MM.1S (cell line): ENCODE measurements around the gene CREB3L2.

Source experiments
- DNase-seq: peaks from one replicate; pipeline ENCODE4 v3.0.0-alpha.2; 2015
- H2AFZ ChIP-seq: fragments of 300-600 bp; sonication (generic); 2 replicates; pipeline ENCODE4 v1.6.0; 2016; ENCODE audit warnings: antibody characterized with exemption, low read length
- H3F3A ChIP-seq: fragments of 300-600 bp; sonication (generic); 2 replicates; pipeline ENCODE4 v1.6.1; 2016; ENCODE audit warnings: mild to moderate bottlenecking, antibody characterized with exemption, low read length, moderate library complexity, mixed read lengths; ENCODE audit not compliant: insufficient read depth
- H3K27ac ChIP-seq: fragments of 300-600 bp; sonication (generic); 2 replicates; pipeline ENCODE4 v1.5.1; 2016; ENCODE audit warnings: mild to moderate bottlenecking, low read length
- H3K27me3 ChIP-seq: fragments of 300-600 bp; sonication (generic); replicated peaks from 2 replicates; pipeline ENCODE4 v1.6.0; 2016; ENCODE audit warnings: low read length; ENCODE audit not compliant: insufficient read depth
- H3K36me3 ChIP-seq: fragments of 300-600 bp; sonication (generic); replicated peaks from 2 replicates; pipeline ENCODE4 v1.6.1; 2016; ENCODE audit warnings: mild to moderate bottlenecking, low read length, mixed read lengths; ENCODE audit not compliant: insufficient read depth
- H3K4me1 ChIP-seq: fragments of 300-600 bp; sonication (generic); 2 replicates; pipeline ENCODE4 v1.6.1; 2016; ENCODE audit warnings: low read length, mixed read lengths
- H3K4me2 ChIP-seq: fragments of 300-600 bp; sonication (generic); 2 replicates; pipeline ENCODE4 v1.6.0; 2016; ENCODE audit warnings: low read depth, low read length
- H3K4me3 ChIP-seq: fragments of 300-600 bp; sonication (generic); 2 replicates; pipeline ENCODE4 v1.5.1; 2016; ENCODE audit warnings: low read length, mixed read lengths
- H3K79me2 ChIP-seq: fragments of 300-600 bp; sonication (generic); 2 replicates; pipeline ENCODE4 v1.6.1; 2016; ENCODE audit warnings: mixed run types, low read length, mixed read lengths
- H3K9ac ChIP-seq: fragments of 300-600 bp; sonication (generic); 2 replicates; pipeline ENCODE4 v1.6.1; 2016; ENCODE audit warnings: low read length, mixed read lengths
- H3K9me2 ChIP-seq: fragments of 300-600 bp; sonication (generic); replicated peaks from 2 replicates; pipeline ENCODE4 v1.6.1; 2016; ENCODE audit warnings: mild to moderate bottlenecking, low read length, mixed read lengths; ENCODE audit not compliant: insufficient read depth
- H3K9me3 ChIP-seq: fragments of 300-600 bp; sonication (generic); replicated peaks from 2 replicates; pipeline ENCODE4 v1.6.1; 2016; ENCODE audit warnings: mild to moderate bottlenecking, low read length, mixed read lengths; ENCODE audit not compliant: insufficient read depth
- H4K20me1 ChIP-seq: fragments of 300-600 bp; sonication (generic); 2 replicates; pipeline ENCODE4 v1.6.1; 2016; ENCODE audit warnings: mild to moderate bottlenecking, low read length, moderate library complexity, mixed read lengths; ENCODE audit not compliant: insufficient read depth
- CTCF ChIP-seq: fragments of 300-600 bp; sonication (generic); IDR thresholded peaks from 2 replicates; pipeline ENCODE4 v1.5.1; 2016; ENCODE audit warnings: antibody characterized with exemption, low read length, mixed read lengths
- EZH2 ChIP-seq: fragments of 300-600 bp; sonication (generic); optimal IDR thresholded peaks from 2 replicates; pipeline ENCODE3; 2017; ENCODE audit warnings: low read depth, mild to moderate bottlenecking, antibody characterized with exemption, low read length, mixed read lengths
- EZH2phosphoT487 ChIP-seq: fragments of 300-600 bp; sonication (generic); IDR thresholded peaks from 2 replicates; pipeline ENCODE4 v1.6.1; 2018; ENCODE audit warnings: antibody characterized with exemption, low read length

CREB3L2 gene

GRCh38 chr7:137890449-137890921 is 111.4 kb downstream of the CREB3L2 start:
- Histone ChIP-seq H3F3A (no peaks in the 10 kb centered on the region), H2AFZ (no peak overlapping the region), H4K20me1 (no peaks in the 10 kb centered on the region), H3K79me2 (0 out of 2 replicates have a peak, but pooled peaks cover 5% of the 10 kb centered on the region), H3K9me3 (no peaks in the 10 kb centered on the region), H3K9ac (no peak overlapping the region), H3K36me3 (0 out of 2 replicates have a peak, but pooled peaks cover under 1% of the 10 kb centered on the region), H3K27ac (no peak overlapping the region), H3K27me3 (no peaks in the 10 kb centered on the region), H3K4me2 (no peak overlapping the region), H3K9me2 (no peaks in the 10 kb centered on the region), H3K4me3 (no peak overlapping the region), H3K4me1 (no peaks in the 10 kb centered on the region)
- DNase-seq: no peak
- no peak for TF ChIP-seq EZH2
- TF ChIP-seq CTCF: no peak
- TF ChIP-seq EZH2phosphoT487: no peak

- H3K9ac ChIP-seq: no peak overlapping the region
- no peak overlapping the region for H3K4me2 ChIP-seq
- H3K79me2 ChIP-seq: 0 out of 2 replicates have a peak, but pooled peaks cover 5% of the 10 kb centered on the region
- no peaks in the 10 kb centered on the region for H3K27me3 ChIP-seq
- no peak overlapping the region for H3K27ac ChIP-seq
- TF ChIP-seq EZH2: no peak
- no peak for TF ChIP-seq CTCF
- TF ChIP-seq EZH2phosphoT487: no peak
- no peaks in the 10 kb centered on the region for H4K20me1 ChIP-seq
- no peak for DNase-seq
- no peak overlapping the region for H2AFZ ChIP-seq
- 0 out of 2 replicates have a peak, but pooled peaks cover 5% of the 10 kb centered on the region for H3K36me3 ChIP-seq
- H3K9me2 ChIP-seq: no peaks in the 10 kb centered on the region
- no peak overlapping the region for H3K4me3 ChIP-seq
- H3F3A ChIP-seq: no peaks in the 10 kb centered on the region
- H3K9me3 ChIP-seq: no peaks in the 10 kb centered on the region
- H3K4me1 ChIP-seq: no peaks in the 10 kb centered on the region
These were observed 113.6 kb downstream of the CREB3L2 start for GRCh38 chr7:137888241-137888640.

- H3K4me2 ChIP-seq: no peak overlapping the region
- no peaks in the 10 kb centered on the region for H3F3A ChIP-seq
- H3K27me3 ChIP-seq: no peaks in the 10 kb centered on the region
- H3K9me3 ChIP-seq: no peaks in the 10 kb centered on the region
- TF ChIP-seq EZH2 (no peak), EZH2phosphoT487 (no peak)
- DNase-seq: no peak
- no peak overlapping the region for H3K4me3 ChIP-seq
- no peak overlapping the region for H3K27ac ChIP-seq
- H3K9ac ChIP-seq: no peak overlapping the region
- H3K9me2 ChIP-seq: no peaks in the 10 kb centered on the region
- peaks cover 13% of the 10 kb centered on the region; the same call in 1 of the 2 replicates for H3K36me3 ChIP-seq
- H2AFZ ChIP-seq: no peak overlapping the region
- H3K4me1 ChIP-seq: no peaks in the 10 kb centered on the region
- H3K79me2 ChIP-seq: 0 out of 2 replicates have a peak, but pooled peaks cover 5% of the 10 kb centered on the region
- H4K20me1 ChIP-seq: no peaks in the 10 kb centered on the region
These were observed 115.1 kb downstream of the CREB3L2 start for GRCh38 chr7:137886746-137887145.

GRCh38 chr7:137886281-137886680 is 115.6 kb downstream of the CREB3L2 start:
- Histone ChIP-seq H2AFZ (no peak overlapping the region), H3K4me1 (no peaks in the 10 kb centered on the region), H3F3A (no peaks in the 10 kb centered on the region), H3K4me3 (no peak overlapping the region), H3K27ac (no peak overlapping the region), H3K9me2 (no peaks in the 10 kb centered on the region), H3K4me2 (no peak overlapping the region), H3K9ac (no peak overlapping the region), H4K20me1 (no peaks in the 10 kb centered on the region), H3K9me3 (no peaks in the 10 kb centered on the region), H3K27me3 (no peaks in the 10 kb centered on the region), H3K79me2 (0 out of 2 replicates have a peak, but pooled peaks cover 5% of the 10 kb centered on the region), H3K36me3 (peaks cover 17% of the 10 kb centered on the region; the same call in 1 of the 2 replicates)
- no peak for DNase-seq
- no peak for TF ChIP-seq EZH2phosphoT487
- no peak for TF ChIP-seq CTCF
- no peak for TF ChIP-seq EZH2
